GM18508 (cell line): ENCODE measurements around the gene PALM.

ENCODE experiments used
- ATAC-seq: cut with Tn5 transposase; IDR thresholded peaks from one replicate; pipeline ENCODE4 v1.9.1; 2021; ENCODE audit warnings: moderate number of reproducible peaks; ENCODE audit not compliant: insufficient read depth, unreplicated experiment

The PALM gene

GRCh38 chr19:747432-748273, 38.9 kb downstream of the PALM start:
- no peak for ATAC-seq

- ATAC-seq: no peak
Observed at GRCh38 chr19:748274-748598, 39.5 kb downstream of the PALM start.

GRCh38 chr19:749811-750210, 41.1 kb downstream of the PALM start:
- no peak for ATAC-seq

- ATAC-seq: no peak
Observed at GRCh38 chr19:750640-751423, 42.1 kb downstream of the PALM start, which contains the start of gene MISP. Gene MISP (plus strand): TSS chr19:751112. CDS start chr19:756947, 5,835 bp downstream.

DNA sequence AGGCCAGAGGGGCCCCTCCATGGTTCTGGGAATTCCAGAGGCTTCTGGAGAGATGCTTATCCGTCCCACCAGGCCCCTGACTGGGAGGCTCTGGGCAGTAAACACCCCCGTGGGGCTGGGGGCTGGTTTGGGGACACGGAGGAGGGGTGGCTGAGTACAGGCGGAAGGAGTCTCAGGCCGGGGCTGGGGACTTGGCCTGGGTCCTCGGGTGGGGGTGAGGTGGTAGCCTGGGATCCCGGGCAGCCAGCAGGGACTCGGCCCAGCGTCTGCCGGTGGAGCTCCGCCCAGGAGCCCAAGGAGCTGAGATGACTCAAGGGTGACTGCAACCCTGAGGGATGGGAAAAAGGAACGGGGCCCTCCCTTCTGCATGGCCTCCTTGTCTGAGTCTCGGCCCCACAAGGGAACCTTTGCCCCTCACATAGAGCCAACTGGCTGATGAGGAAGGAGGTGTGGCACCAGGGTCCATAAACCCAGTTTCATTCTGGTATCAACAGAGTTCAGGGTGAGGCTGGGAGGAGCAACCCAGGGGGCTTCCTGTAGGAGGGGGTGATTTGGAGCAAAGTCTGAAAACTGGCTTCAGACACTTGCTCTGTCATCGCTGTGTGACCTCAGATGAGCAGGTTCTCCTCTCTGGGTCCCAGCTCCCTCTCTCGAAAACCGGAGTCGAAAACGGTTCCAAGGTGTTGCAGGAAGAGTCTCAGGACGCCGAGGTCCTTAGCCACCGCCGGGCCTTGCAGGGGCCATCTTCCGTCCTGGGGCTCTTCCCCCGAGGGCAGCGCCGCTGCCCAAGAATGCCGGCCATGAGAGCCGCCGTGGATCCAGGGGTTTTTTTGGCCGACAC, 43.0 kb downstream of the PALM start:
- ATAC-seq: no peak

DNA sequence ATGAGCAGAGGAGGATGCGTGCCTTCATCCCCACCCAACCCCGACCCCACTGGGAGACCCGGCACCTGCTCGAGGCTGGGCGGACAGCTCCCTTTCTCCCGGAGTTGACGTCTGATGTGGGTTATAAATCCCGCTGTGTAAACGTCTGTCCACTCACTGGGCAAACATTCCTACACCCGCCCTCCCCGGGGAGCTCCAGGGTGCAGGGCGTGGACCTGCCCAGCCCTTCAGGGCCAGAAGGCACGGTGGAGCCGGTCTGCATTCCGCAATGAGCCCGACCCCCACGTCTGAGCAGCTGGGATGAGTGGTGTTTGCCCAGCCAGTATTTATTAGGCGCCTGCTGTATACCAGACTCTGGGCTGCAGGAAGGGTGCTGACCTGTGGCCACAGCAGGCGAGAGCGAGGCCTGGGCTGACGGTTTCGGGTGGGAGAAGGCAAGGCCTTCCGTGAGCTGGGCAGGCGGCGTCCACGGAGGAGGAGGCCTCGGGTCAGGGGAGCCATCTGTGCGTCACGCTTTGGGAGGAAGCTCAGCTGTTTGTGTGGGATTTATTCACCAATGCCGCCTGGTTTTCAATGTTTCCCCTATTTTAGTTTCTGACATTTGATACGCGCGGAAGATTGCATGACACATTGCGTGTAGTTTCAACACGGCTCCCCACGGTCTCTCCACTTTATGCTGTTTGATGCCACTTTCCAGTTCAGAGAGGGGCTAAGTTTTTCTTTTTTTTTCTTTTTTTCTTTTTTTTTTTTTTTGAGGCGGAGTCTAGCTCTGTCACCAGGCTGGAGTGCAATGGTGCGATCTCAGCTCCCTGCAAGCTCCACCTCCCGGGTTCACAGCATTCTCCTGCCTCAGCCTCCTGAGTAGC, 44.1 kb downstream of the PALM start:
- no peak for ATAC-seq

GRCh38 chr19:754530-754929, 45.8 kb downstream of the PALM start:
- no peak for ATAC-seq

DNA sequence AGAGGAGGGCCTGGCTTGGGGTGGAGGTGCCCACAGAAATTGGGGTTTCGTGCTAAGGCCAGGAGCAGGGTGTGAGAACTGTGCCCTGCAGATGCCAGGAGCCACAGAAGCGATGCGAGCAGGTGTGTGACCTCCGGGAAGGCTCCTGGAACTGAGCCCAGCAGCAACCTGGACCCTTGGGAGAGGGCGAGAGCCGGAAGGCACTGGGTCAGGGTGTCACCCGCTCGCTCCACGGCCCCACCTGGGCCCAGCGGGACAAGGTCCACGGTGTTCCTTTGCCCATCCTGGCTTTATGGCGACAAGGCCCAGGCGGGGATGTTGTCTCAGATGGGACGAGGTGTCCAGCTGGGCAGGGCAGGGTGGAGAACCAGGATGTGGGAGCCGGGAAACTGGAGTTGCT, 46.3 kb downstream of the PALM start:
- no peak for ATAC-seq

- ATAC-seq: no peak
Observed at GRCh38 chr19:756236-756635, 47.5 kb downstream of the PALM start.

- no peak for ATAC-seq
Observed at GRCh38 chr19:756821-757688, 48.3 kb downstream of the PALM start.

GRCh38 chr19:757811-758668, 49.3 kb downstream of the PALM start:
- ATAC-seq: no peak

DNA sequence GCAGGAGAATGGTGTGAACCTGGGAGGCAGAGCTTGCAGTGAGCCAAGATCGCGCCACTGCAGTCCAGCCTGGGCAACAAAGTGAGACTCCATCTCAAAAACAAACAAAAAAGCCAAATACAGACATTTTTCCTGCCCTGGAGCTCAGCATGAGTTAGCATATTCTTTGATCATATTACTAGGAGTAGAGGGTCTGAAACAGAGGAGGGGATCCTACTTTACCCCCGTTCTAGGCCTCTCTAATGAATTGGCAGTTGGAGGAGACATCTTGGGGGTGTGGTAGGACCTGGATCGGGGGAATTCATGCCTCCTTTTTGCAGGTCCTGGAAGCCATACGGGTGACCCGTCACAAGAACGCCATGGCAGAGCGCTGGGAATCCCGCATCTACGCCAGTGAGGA, 54.4 kb downstream of the PALM start:
- ATAC-seq: no peak

GRCh38 chr19:763869-764268, 55.1 kb downstream of the PALM start:
- ATAC-seq: no peak

DNA sequence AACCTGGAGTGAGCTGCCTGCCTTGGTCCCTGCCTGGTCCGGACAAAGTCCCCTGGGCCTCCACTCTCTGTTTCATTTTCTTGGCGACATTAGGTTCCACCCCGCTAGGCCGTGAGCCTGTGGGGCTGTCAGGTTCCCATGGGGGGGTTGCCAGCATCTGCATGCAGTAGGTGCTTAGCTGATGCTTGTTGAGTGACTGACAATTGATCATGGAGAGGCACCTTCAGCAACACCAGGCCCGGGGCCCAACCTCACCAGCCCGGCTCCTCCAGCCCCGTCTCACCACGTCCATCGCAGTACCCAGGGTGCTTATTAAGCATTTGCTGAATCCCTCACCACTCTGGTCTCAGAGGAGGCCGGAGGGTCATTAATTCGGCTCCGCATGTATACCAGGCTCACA, 55.6 kb downstream of the PALM start:
- no peak for ATAC-seq

- no peak for ATAC-seq
Observed at GRCh38 chr19:765179-765738, 56.5 kb downstream of the PALM start.

GRCh38 chr19:768424-768823, 59.7 kb downstream of the PALM start:
- ATAC-seq: no peak

DNA sequence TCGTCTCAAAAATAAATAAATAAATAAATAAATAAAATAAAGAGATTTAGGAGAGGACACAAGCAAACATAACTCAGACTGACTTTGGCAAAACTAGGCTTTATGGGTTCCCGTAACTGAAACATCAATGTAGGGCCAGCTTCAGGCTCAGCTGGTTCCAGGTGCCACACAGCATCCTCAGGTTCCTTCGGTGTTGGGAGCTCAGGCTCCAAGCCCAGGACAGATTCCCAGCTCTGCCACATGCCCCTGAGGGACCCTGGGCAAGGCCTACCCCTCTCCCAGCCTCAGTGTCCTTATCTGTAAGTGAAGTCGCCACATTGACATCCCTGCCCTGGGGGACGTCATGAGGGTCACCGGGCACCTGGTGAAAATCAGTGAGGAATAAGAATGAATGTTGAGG, 60.9 kb downstream of the PALM start:
- ATAC-seq: no peak

- no peak for ATAC-seq
Observed at GRCh38 chr19:771332-771785, 62.6 kb downstream of the PALM start.
